ENCODE results near the gene USP49.
A peak's percentile ranks its signal among the peaks of the same experiment; 100 is the strongest.

USP49 gene

GRCh38 chr6:41779788-41780550 is 115.2 kb downstream of the USP49 start, which contains the start of gene FRS3:
FRS3 (minus strand) TSS chr6:41779900; CDS start chr6:41776987, 2,913 bp downstream.
- no peak within 1 kb of the TSS for H3K27ac ChIP-seq (ENCODE audit: low read depth, low read length)
- H3K4me1 ChIP-seq (ENCODE audit: control insufficient read depth, insufficient read depth, low read length, unreplicated experiment), result peaks cover 14% of the 10 kb centered on the region
- H2AFZ ChIP-seq (ENCODE audit: low read length, unreplicated experiment), result peak within 1 kb of the TSS; percentile 86
- no peaks in the 10 kb centered on the region for H3K27me3 ChIP-seq (ENCODE audit: insufficient read depth, low read length)
- H3K79me2 ChIP-seq (ENCODE audit: control insufficient read depth, insufficient read depth, low read length, unreplicated experiment), result peaks cover 7% of the 10 kb centered on the region
- H3K4me3 ChIP-seq (ENCODE audit: low read depth, low read length), result peak within 1 kb of the TSS; percentile 75
- H3K36me3 ChIP-seq (ENCODE audit: insufficient read depth, low read length), result 0 out of 2 replicates have a peak, but pooled peaks cover 3% of the 10 kb centered on the region

GRCh38 chr6:41779336-41779735 is 115.8 kb downstream of the USP49 start:
- H3K36me3 ChIP-seq (ENCODE audit: insufficient read depth, low read length), result 0 out of 2 replicates have a peak, but pooled peaks cover 3% of the 10 kb centered on the region
- H3K4me3 ChIP-seq (ENCODE audit: low read depth, low read length), result peak overlapping the region; percentile 75
- peaks cover 14% of the 10 kb centered on the region for H3K4me1 ChIP-seq (ENCODE audit: control insufficient read depth, insufficient read depth, low read length, unreplicated experiment)
- peaks cover 7% of the 10 kb centered on the region for H3K79me2 ChIP-seq (ENCODE audit: control insufficient read depth, insufficient read depth, low read length, unreplicated experiment)
- peak overlapping the region; percentile 86 for H2AFZ ChIP-seq (ENCODE audit: low read length, unreplicated experiment)
- H3K27me3 ChIP-seq (ENCODE audit: insufficient read depth, low read length), result no peaks in the 10 kb centered on the region
- no peak overlapping the region for H3K27ac ChIP-seq (ENCODE audit: low read depth, low read length)

GRCh38 chr6:41778895-41779294 is 116.3 kb downstream of the USP49 start:
- Histone ChIP-seq H3K27me3 (ENCODE audit: insufficient read depth, low read length) (no peaks in the 10 kb centered on the region), H3K4me1 (ENCODE audit: control insufficient read depth, insufficient read depth, low read length, unreplicated experiment) (peaks cover 14% of the 10 kb centered on the region), H3K79me2 (ENCODE audit: control insufficient read depth, insufficient read depth, low read length, unreplicated experiment) (peaks cover 7% of the 10 kb centered on the region), H2AFZ (ENCODE audit: low read length, unreplicated experiment) (peak overlapping the region; percentile 86), H3K36me3 (ENCODE audit: insufficient read depth, low read length) (0 out of 2 replicates have a peak, but pooled peaks cover 3% of the 10 kb centered on the region), H3K27ac (ENCODE audit: low read depth, low read length) (no peak overlapping the region), H3K4me3 (ENCODE audit: low read depth, low read length) (peak overlapping the region; percentile 75)

- no peak overlapping the region for H2AFZ ChIP-seq (ENCODE audit: low read length, unreplicated experiment)
- H3K36me3 ChIP-seq (ENCODE audit: insufficient read depth, low read length), result 0 out of 2 replicates have a peak, but pooled peaks cover 3% of the 10 kb centered on the region
- H3K79me2 ChIP-seq (ENCODE audit: control insufficient read depth, insufficient read depth, low read length, unreplicated experiment), result peaks cover 7% of the 10 kb centered on the region
- H3K27ac ChIP-seq (ENCODE audit: low read depth, low read length), result no peak overlapping the region
- no peak overlapping the region for H3K4me3 ChIP-seq (ENCODE audit: low read depth, low read length)
- no peaks in the 10 kb centered on the region for H3K27me3 ChIP-seq (ENCODE audit: insufficient read depth, low read length)
- H3K4me1 ChIP-seq (ENCODE audit: control insufficient read depth, insufficient read depth, low read length, unreplicated experiment), result peaks cover 14% of the 10 kb centered on the region
Observed at GRCh38 chr6:41777551-41778285, 117.5 kb downstream of the USP49 start.

- Histone ChIP-seq H3K4me1 (ENCODE audit: control insufficient read depth, insufficient read depth, low read length, unreplicated experiment) (peaks cover 7% of the 10 kb centered on the region), H2AFZ (ENCODE audit: low read length, unreplicated experiment) (no peak overlapping the region), H3K27ac (ENCODE audit: low read depth, low read length) (no peak overlapping the region), H3K36me3 (ENCODE audit: insufficient read depth, low read length) (0 out of 2 replicates have a peak, but pooled peaks cover 3% of the 10 kb centered on the region), H3K27me3 (ENCODE audit: insufficient read depth, low read length) (no peaks in the 10 kb centered on the region), H3K79me2 (ENCODE audit: control insufficient read depth, insufficient read depth, low read length, unreplicated experiment) (peaks cover 7% of the 10 kb centered on the region), H3K4me3 (ENCODE audit: low read depth, low read length) (no peak overlapping the region)
Observed at GRCh38 chr6:41775293-41775882, 119.8 kb downstream of the USP49 start.

- Histone ChIP-seq H3K4me3 (ENCODE audit: low read depth, low read length) (no peak overlapping the region), H3K27ac (ENCODE audit: low read depth, low read length) (no peak overlapping the region), H3K4me1 (ENCODE audit: control insufficient read depth, insufficient read depth, low read length, unreplicated experiment) (peaks cover 7% of the 10 kb centered on the region)
Observed at GRCh38 chr6:41774841-41775240, 120.3 kb downstream of the USP49 start.

GRCh38 chr6:41771058-41771983 is 123.9 kb downstream of the USP49 start:
- Histone ChIP-seq H3K4me1 (ENCODE audit: control insufficient read depth, insufficient read depth, low read length, unreplicated experiment) (no peaks in the 10 kb centered on the region), H3K36me3 (ENCODE audit: insufficient read depth, low read length) (no peaks in the 10 kb centered on the region)

More at GRCh38 chr6:41774841-41775240, 120.3 kb downstream of the USP49 start:
- Histone ChIP-seq H2AFZ (ENCODE audit: low read length, unreplicated experiment) (no peak overlapping the region), H3K27me3 (ENCODE audit: insufficient read depth, low read length) (no peaks in the 10 kb centered on the region), H3K36me3 (ENCODE audit: insufficient read depth, low read length) (0 out of 2 replicates have a peak, but pooled peaks cover 3% of the 10 kb centered on the region), H3K79me2 (ENCODE audit: control insufficient read depth, insufficient read depth, low read length, unreplicated experiment) (peaks cover 7% of the 10 kb centered on the region)

GRCh38 chr6:41770381-41771057 is 124.7 kb downstream of the USP49 start:
- no peaks in the 10 kb centered on the region for H3K36me3 ChIP-seq (ENCODE audit: insufficient read depth, low read length)
- H2AFZ ChIP-seq (ENCODE audit: low read length, unreplicated experiment), result no peak overlapping the region
- no peaks in the 10 kb centered on the region for H3K27me3 ChIP-seq (ENCODE audit: insufficient read depth, low read length)
- no peaks in the 10 kb centered on the region for H3K79me2 ChIP-seq (ENCODE audit: control insufficient read depth, insufficient read depth, low read length, unreplicated experiment)
- no peaks in the 10 kb centered on the region for H3K4me1 ChIP-seq (ENCODE audit: control insufficient read depth, insufficient read depth, low read length, unreplicated experiment)
- H3K27ac ChIP-seq (ENCODE audit: low read depth, low read length), result no peak overlapping the region
- no peak overlapping the region for H3K4me3 ChIP-seq (ENCODE audit: low read depth, low read length)

More at GRCh38 chr6:41771058-41771983, 123.9 kb downstream of the USP49 start:
- Histone ChIP-seq H3K27ac (ENCODE audit: low read depth, low read length) (no peak overlapping the region), H3K27me3 (ENCODE audit: insufficient read depth, low read length) (no peaks in the 10 kb centered on the region), H2AFZ (ENCODE audit: low read length, unreplicated experiment) (no peak overlapping the region), H3K4me3 (ENCODE audit: low read depth, low read length) (no peak overlapping the region), H3K79me2 (ENCODE audit: control insufficient read depth, insufficient read depth, low read length, unreplicated experiment) (no peaks in the 10 kb centered on the region)

- no peaks in the 10 kb centered on the region for H3K36me3 ChIP-seq (ENCODE audit: insufficient read depth, low read length)
- no peaks in the 10 kb centered on the region for H3K4me1 ChIP-seq (ENCODE audit: control insufficient read depth, insufficient read depth, low read length, unreplicated experiment)
- H3K4me3 ChIP-seq (ENCODE audit: low read depth, low read length), result no peak overlapping the region
- H3K79me2 ChIP-seq (ENCODE audit: control insufficient read depth, insufficient read depth, low read length, unreplicated experiment), result no peaks in the 10 kb centered on the region
- H3K27me3 ChIP-seq (ENCODE audit: insufficient read depth, low read length), result no peaks in the 10 kb centered on the region
- no peak overlapping the region for H3K27ac ChIP-seq (ENCODE audit: low read depth, low read length)
- H2AFZ ChIP-seq (ENCODE audit: low read length, unreplicated experiment), result no peak overlapping the region
Observed at GRCh38 chr6:41769376-41769775, 125.8 kb downstream of the USP49 start.

Data from ACC112 (cell line).